SJCRH30 (cell line): ENCODE data around the gene IZUMO1R. TPM values are rescaled to one million over a fixed set of nuclear protein-coding genes. Genes with fewer than 3 reads are reported as not detected.
"Not testable (repeated sequence)": the region's sequence is repeated elsewhere in the genome, so short reads cannot be mapped to it uniquely, and the experiment has no call there.

ENCODE experiments used
- DNase-seq, 2 experiments: peaks; one replicate each; pipeline ENCODE4 v3.0.0-alpha.2; 2015 to 2020
- H3K27ac ChIP-seq: fragments of 250-450 bp; sonication (Bioruptor Pico); 2 replicates; pipeline ENCODE4 v1.5.1; 2020; ENCODE audit warnings: mild to moderate bottlenecking, moderate library complexity
- H3K27me3 ChIP-seq: fragments of 250-450 bp; sonication (Bioruptor Pico); 2 replicates; pipeline ENCODE4 v1.5.1; 2020; ENCODE audit warnings: mild to moderate bottlenecking, moderate library complexity
- H3K36me3 ChIP-seq: fragments of 250-450 bp; sonication (Bioruptor Pico); 2 replicates; pipeline ENCODE4 v1.5.1; 2020; ENCODE audit warnings: mild to moderate bottlenecking, moderate library complexity
- H3K4me1 ChIP-seq: fragments of 250-450 bp; sonication (Bioruptor Pico); 2 replicates; pipeline ENCODE4 v1.5.1; 2020; ENCODE audit warnings: mild to moderate bottlenecking, moderate library complexity
- H3K4me3 ChIP-seq: fragments of 250-450 bp; sonication (Bioruptor Pico); 2 replicates; pipeline ENCODE4 v1.5.1; 2020; ENCODE audit warnings: mild to moderate bottlenecking, moderate library complexity
- H3K9me3 ChIP-seq: fragments of 250-450 bp; sonication (Bioruptor Pico); replicated peaks from 2 replicates; pipeline ENCODE4 v1.5.1; 2020; ENCODE audit warnings: mild to moderate bottlenecking, moderate library complexity
- total RNA-seq: library from RNA; depleted of rRNA; stranded (reverse); fragments of >200 nt; shearing (Covaris generic); gene quantifications from 2 replicates; pipeline ENCODE4 v1.2.3, GENCODE V29; 2014; rRNA removed

IZUMO1R gene
- total RNA-seq = not detected in 2 replicates

DNA sequence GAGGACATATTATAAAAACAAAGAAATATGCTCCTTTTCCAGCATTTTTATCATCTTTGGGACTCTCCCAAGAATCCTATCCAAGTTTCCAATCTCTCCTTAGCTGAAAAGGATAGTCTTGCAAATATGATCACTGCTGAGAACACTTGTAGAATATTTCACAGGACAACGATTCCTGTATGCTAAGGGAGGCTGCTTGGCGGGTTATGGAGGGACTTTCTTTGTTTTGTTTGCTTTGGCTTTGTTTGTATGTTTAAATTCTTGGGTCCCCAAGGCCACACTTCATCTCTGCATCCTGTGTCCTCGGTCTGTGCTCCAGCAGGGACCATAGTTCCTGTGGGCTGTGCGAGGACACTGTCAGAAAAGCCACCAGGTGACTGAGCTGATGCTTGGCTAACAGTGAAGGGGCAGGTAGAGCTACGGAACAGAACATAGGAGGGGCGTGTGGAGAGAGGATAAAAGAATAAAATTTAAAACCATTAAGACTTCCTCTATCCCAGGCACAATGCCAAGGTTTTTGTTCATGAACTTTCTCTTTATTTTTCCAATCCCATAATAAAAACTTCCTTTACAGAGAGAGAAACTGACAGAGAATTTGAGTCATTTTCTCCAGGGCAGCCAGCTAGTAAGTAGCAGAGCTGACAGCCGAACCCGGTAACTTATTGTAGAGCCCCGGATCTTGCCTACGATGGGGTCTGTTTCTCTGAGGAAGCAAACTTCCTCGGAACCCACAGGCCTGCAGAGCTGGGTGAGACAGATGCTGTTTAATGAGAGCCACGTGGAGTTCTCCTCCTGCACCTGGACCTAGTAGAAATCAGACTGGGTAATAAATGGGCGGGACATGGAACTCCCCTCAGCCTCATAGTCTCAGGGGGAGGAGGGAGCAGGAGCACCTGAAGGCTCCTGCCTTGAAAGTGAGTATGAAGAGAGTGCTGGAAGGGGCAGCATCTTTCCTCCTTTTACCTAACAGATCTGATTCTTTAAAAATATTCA, at the start of gene IZUMO1R:
Gene IZUMO1R (plus strand): TSS at position 615 of the 993 bp plus-strand sequence. CDS start 1,057 bp downstream, outside the sequence.
- H3K27me3 ChIP-seq = no peaks in the 10 kb centered on the region
- no peak for DNase-seq
- H3K4me3 ChIP-seq = no peak within 1 kb of the TSS
- no peaks in the 10 kb centered on the region for H3K4me1 ChIP-seq
- no peak within 1 kb of the TSS for H3K27ac ChIP-seq
- H3K9me3 ChIP-seq = no peaks in the 10 kb centered on the region
- no peaks in the 10 kb centered on the region for H3K36me3 ChIP-seq

DNA sequence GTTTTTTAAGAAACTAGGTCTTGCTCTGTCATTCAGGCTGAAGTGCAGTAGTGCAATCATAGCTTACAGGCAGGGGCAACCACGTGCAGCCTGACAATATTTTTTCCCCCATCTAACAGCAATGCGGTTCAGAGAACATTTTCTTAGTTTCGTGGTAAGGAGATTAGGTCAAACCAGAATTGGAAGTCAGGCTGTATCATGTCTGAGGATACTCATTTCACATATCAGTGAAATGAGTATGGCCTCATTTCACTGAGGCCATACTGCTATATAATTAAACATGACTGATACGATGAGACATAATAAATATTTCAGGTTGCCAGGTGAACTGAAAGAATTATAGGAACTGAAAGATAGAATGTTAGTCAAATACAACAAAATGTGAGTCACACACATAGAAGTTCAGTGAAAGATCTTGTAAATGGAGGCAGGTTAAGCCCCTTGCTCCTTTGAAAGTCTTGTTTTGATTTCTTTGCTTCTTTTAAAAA, 32.5 kb upstream of the IZUMO1R start:
- Histone ChIP-seq H3K4me3 (no peak overlapping the region), H3K27ac (no peak overlapping the region), H3K9me3 (no peaks in the 10 kb centered on the region), H3K36me3 (no peaks in the 10 kb centered on the region), H3K27me3 (no peaks in the 10 kb centered on the region), H3K4me1 (no peaks in the 10 kb centered on the region)
- DNase-seq = no peak

DNA sequence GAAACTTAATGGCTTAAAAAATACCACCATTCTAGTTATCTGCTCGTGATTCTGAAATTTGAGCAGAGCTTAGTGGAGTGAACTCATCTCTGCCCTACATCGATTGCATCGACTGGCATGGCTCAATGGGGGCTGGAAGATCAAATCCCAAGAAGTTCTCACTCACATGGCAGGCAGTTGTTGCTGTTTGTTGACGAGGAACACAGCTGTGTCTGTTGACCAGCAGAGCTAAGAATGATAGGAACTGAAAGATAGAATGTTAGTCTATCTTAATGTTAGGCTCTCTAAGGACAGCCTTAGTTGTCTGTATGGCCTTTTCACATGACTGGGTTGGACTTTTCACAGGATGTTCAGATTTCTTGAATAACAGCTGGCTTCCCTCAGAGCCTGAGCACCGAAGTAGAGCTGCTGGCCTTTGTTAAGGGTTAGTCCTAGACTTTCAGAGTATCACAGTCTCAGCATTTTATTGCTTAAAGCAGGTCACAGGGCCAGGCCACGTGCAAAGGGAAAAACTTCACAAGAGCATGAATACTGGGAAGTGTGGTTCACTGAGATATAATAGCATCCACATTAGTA, 31.6 kb upstream of the IZUMO1R start:
- Histone ChIP-seq H3K9me3 (no peaks in the 10 kb centered on the region), H3K27ac (peak overlapping the region; percentile 10; the same call in 1 of the 2 replicates)
- peak; percentile 13 to 48 for DNase-seq

GRCh38 chr11:94275961-94276360, 28.4 kb upstream of the IZUMO1R start:
- no peak for DNase-seq

More for the DNA sequence above, 31.6 kb upstream of the IZUMO1R start:
- H3K36me3 ChIP-seq = no peaks in the 10 kb centered on the region
- H3K27me3 ChIP-seq = no peaks in the 10 kb centered on the region
- H3K4me3 ChIP-seq = no peak overlapping the region
- H3K4me1 ChIP-seq = no peaks in the 10 kb centered on the region

GRCh38 chr11:94276943-94277342, 27.4 kb upstream of the IZUMO1R start:
- Histone ChIP-seq H3K4me1 (no peaks in the 10 kb centered on the region), H3K27me3 (no peaks in the 10 kb centered on the region)

More at GRCh38 chr11:94275961-94276360, 28.4 kb upstream of the IZUMO1R start:
- no peak overlapping the region for H3K4me3 ChIP-seq
- no peaks in the 10 kb centered on the region for H3K36me3 ChIP-seq
- no peaks in the 10 kb centered on the region for H3K27me3 ChIP-seq
- no peaks in the 10 kb centered on the region for H3K4me1 ChIP-seq
- no peaks in the 10 kb centered on the region for H3K9me3 ChIP-seq
- no peak overlapping the region for H3K27ac ChIP-seq

GRCh38 chr11:94278207-94278606, 26.2 kb upstream of the IZUMO1R start:
- DNase-seq, H3K4me3 ChIP-seq: not testable (repeated sequence)

More at GRCh38 chr11:94276943-94277342, 27.4 kb upstream of the IZUMO1R start:
- Histone ChIP-seq H3K27ac (no peak overlapping the region), H3K4me3 (no peak overlapping the region), H3K36me3 (no peaks in the 10 kb centered on the region), H3K9me3 (no peaks in the 10 kb centered on the region)
- DNase-seq = no peak

DNA sequence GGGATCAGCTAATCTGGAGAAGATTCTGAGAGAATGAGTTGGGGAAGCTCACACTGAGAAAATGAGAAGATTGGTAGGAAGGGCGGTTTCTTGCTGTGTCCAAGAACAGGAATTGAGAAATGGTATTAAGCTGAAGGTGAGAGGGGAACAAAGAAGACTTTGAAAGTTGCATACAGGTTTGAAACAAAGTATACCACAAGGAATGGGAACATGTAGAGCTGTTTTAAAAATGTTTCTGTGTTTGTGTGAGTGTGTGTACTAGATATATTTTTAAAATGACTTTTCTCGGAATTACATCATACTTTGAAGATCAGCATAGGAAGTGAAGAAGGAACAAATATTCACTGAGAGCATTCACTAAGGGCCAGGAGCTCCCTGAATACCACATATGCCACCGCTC, 24.4 kb upstream of the IZUMO1R start:
- DNase-seq = no peak
- Histone ChIP-seq H3K36me3 (no peaks in the 10 kb centered on the region), H3K27ac (no peak overlapping the region), H3K9me3 (no peaks in the 10 kb centered on the region), H3K4me3 (no peak overlapping the region), H3K27me3 (no peaks in the 10 kb centered on the region), H3K4me1 (no peaks in the 10 kb centered on the region)

More at GRCh38 chr11:94278207-94278606, 26.2 kb upstream of the IZUMO1R start:
- not testable (repeated sequence) for H3K27me3 ChIP-seq, H3K27ac ChIP-seq, H3K36me3 ChIP-seq, H3K4me1 ChIP-seq, H3K9me3 ChIP-seq

DNA sequence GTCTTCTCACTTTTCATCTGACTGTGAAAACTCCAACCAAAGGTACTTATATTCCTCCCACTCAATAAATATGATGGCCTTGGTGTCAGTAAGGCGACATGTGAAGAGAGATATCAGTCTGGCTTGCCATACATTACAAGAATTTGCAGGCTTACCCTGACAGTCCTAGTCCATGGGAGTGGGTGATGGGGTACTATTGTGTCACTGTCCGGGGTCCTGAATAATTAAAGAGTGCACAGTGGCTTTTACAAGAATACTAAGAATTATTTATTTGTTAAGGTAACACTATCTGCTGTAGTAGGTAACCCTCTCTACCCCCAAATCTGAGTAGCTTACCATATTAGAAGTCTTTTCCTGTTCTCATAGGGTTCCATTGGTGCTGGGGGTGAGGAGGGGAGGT, 23.1 kb upstream of the IZUMO1R start:
- H3K9me3 ChIP-seq = no peaks in the 10 kb centered on the region
- H3K27me3 ChIP-seq = no peaks in the 10 kb centered on the region
- H3K4me3 ChIP-seq = no peak overlapping the region
- no peak overlapping the region for H3K27ac ChIP-seq
- H3K4me1 ChIP-seq = no peaks in the 10 kb centered on the region
- H3K36me3 ChIP-seq = no peaks in the 10 kb centered on the region
- DNase-seq = peak; percentile 6 to 47

DNA sequence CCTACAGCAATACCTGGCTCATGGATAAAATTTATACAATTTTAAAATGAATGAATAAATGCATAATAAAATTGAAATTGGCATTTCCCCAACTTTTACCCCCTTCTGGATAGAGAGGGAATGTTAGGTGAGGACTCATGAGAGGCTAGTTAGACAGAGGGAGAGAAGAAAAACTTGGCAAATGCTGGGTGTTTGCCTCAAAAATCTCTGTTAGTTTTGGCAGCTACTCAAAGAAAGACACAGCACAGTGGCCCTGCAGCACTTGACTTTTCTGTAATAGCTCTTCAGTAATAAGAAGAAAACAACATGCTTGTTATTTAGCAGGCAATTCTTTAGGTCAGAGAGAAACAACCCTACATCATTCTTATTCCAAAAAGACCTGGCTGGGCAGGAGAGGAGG, 20.7 kb upstream of the IZUMO1R start:
- H3K9me3 ChIP-seq = no peaks in the 10 kb centered on the region
- H3K27me3 ChIP-seq = no peaks in the 10 kb centered on the region
- H3K36me3 ChIP-seq = no peaks in the 10 kb centered on the region
- no peak overlapping the region for H3K4me3 ChIP-seq
- DNase-seq = no peak
- H3K4me1 ChIP-seq = no peaks in the 10 kb centered on the region
- H3K27ac ChIP-seq = no peak overlapping the region

GRCh38 chr11:94295534-94295933, 8.8 kb upstream of the IZUMO1R start:
- H3K4me1 ChIP-seq = peaks cover 12% of the 10 kb centered on the region
- H3K9me3 ChIP-seq = no peaks in the 10 kb centered on the region
- no peaks in the 10 kb centered on the region for H3K27me3 ChIP-seq
- peak in 1 of 2 experiments; percentile 11 for DNase-seq
- no peak overlapping the region for H3K27ac ChIP-seq
- no peaks in the 10 kb centered on the region for H3K36me3 ChIP-seq
- no peak overlapping the region for H3K4me3 ChIP-seq

DNA sequence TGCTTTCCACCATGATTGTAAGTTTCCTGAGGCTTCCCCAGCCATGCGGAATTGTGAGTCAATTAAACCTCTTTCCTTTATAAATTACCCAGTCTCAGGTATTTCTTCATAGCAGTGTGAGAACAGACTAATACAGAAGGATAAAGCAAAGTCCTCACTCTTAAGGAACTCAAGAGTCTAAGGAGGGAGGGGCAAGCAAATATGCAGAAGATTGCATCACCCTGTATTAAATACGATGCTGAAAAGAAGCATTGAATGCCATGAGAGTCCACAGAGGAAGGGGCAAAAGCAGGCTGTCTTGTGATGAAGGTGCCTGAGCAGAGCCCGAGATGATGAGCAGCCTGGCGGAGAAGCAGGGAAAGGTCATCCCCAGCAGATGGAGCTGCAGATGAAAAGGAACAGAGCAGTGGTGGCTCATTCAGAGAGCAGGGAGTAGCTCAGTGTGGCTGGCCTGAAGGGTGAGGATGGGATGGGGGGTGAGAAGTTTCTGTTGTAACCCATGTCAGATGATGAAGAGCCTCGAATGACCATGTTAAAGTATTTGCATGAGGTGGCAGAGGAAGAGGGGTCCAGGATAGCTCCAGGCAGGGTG, 6.3 kb upstream of the IZUMO1R start:
- no peak overlapping the region for H3K27ac ChIP-seq
- no peaks in the 10 kb centered on the region for H3K36me3 ChIP-seq
- no peak overlapping the region for H3K4me3 ChIP-seq
- peaks cover 8% of the 10 kb centered on the region for H3K4me1 ChIP-seq
- no peak for DNase-seq
- no peaks in the 10 kb centered on the region for H3K27me3 ChIP-seq
- H3K9me3 ChIP-seq = no peaks in the 10 kb centered on the region

DNA sequence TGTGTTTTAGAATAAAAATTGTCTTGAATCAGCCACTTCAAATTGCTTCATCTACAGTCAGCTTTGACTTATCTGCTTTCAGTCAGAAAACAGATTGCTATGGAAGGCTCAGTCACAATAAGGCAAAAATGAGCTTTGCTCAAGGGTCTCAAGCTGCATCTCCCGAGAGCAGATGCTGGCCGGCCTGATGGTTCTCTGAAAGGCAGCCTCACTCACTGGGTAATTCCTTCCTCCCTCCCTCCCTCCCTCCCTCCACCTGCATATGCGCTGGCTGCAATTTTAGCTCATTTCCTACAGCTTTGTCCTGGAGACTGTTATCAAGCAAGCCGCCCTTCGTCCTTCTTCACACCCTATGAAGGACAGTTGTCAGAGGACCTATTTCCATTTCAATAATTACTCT, 1.6 kb upstream of the IZUMO1R start:
- H3K4me1 ChIP-seq = no peaks in the 10 kb centered on the region
- no peaks in the 10 kb centered on the region for H3K36me3 ChIP-seq
- H3K4me3 ChIP-seq = no peak overlapping the region
- H3K27me3 ChIP-seq = no peaks in the 10 kb centered on the region
- no peak for DNase-seq
- H3K27ac ChIP-seq = no peak overlapping the region
- H3K9me3 ChIP-seq = no peaks in the 10 kb centered on the region

- H3K4me1 ChIP-seq = no peaks in the 10 kb centered on the region
- H3K36me3 ChIP-seq = no peaks in the 10 kb centered on the region
- H3K27ac ChIP-seq = no peak overlapping the region
- no peak for DNase-seq
- H3K4me3 ChIP-seq = no peak overlapping the region
- no peaks in the 10 kb centered on the region for H3K27me3 ChIP-seq
- no peaks in the 10 kb centered on the region for H3K9me3 ChIP-seq
Observed at GRCh38 chr11:94305146-94305545, 766 bp downstream of the IZUMO1R start.

DNA sequence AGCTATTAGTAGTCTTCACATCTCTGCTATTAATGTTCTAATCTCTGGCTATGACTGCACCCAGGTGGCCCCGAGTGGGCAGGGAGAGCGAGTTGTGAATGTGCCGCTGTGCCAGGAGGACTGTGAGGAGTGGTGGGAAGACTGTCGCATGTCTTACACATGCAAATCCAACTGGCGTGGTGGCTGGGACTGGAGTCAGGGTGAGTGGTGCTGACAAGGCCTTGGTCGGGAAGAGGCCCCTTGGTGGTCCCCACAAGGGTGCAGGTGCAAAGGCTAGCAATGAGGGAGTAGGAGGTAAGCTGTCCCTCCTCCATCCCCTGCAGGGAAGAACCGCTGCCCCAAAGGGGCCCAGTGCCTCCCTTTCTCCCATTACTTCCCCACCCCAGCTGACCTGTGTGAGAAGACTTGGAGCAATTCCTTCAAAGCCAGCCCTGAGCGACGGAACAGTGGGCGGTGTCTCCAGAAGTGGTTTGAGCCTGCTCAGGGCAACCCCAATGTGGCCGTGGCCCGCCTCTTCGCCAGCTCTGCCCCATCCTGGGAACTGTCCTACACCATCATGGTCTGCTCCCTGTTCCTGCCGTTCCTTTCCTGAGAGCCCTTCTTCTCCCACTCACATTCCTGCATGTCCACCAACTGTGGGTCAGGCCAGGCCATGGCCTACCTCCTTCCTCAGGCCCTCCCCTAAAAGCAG, 2.9 kb downstream of the IZUMO1R start:
- Histone ChIP-seq H3K9me3 (no peaks in the 10 kb centered on the region), H3K27me3 (no peaks in the 10 kb centered on the region), H3K4me1 (no peaks in the 10 kb centered on the region)

More for the DNA sequence above, 2.9 kb downstream of the IZUMO1R start:
- H3K27ac ChIP-seq = no peak overlapping the region
- no peak overlapping the region for H3K4me3 ChIP-seq
- no peak for DNase-seq
- no peaks in the 10 kb centered on the region for H3K36me3 ChIP-seq
